ENCODE measurements around the gene CCDC179.

Gene CCDC179

GRCh38 chr11:22898036-22898435 is 37.8 kb upstream of the CCDC179 start (continued):
- no peak for TF ChIP-seq PATZ1 (CRISPR knock-in tag; IDR thresholded peaks at IDR 0.05; ENCODE audit: borderline replicate concordance)
- no peak for TF ChIP-seq ZNF565 (CRISPR knock-in tag; conservative IDR thresholded peaks at IDR 0.05; ENCODE audit: low read depth)
- TF ChIP-seq BACH2 (CRISPR knock-in tag; IDR thresholded peaks at IDR 0.05; ENCODE audit: borderline replicate concordance), result no peak
- TF ChIP-seq RARB (CRISPR knock-in tag; IDR thresholded peaks at IDR 0.05), result no peak

GRCh38 chr11:22890227-22890626 is 30.0 kb upstream of the CCDC179 start:
- TF ChIP-seq ISL1 (CRISPR knock-in tag; IDR thresholded peaks at IDR 0.05) (no peak), RARB (CRISPR knock-in tag; IDR thresholded peaks at IDR 0.05) (no peak), OSR1 (CRISPR knock-in tag; IDR thresholded peaks at IDR 0.05) (no peak), ESRRG (CRISPR knock-in tag; IDR thresholded peaks at IDR 0.05) (no peak)
- ATAC-seq, result no peak

DNA sequence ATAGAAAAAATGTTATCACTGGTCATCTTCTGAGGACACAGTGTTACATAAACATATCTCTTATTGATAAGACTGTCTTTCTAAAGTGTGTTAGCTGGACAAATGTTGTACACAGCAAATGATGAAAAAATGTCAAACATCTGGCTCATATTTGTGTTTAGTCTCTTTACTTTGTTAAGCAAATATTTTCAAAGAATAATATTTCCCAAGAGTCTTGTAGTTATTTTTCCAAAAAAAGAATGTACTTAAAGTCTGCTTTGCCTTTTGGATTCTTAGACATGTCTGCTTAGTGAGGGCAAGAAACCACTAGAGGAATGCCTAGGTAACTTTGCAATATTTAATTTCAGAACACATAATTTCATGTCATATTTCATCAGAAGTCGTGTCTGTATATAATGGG is 23.9 kb upstream of the CCDC179 start:
- TF ChIP-seq SNAI2 (CRISPR knock-in tag; IDR thresholded peaks at IDR 0.05) (no peak), ESRRG (CRISPR knock-in tag; IDR thresholded peaks at IDR 0.05) (no peak), TSHZ2 (CRISPR knock-in tag; IDR thresholded peaks at IDR 0.05) (no peak), POU6F1 (CRISPR knock-in tag; IDR thresholded peaks at IDR 0.05; ENCODE audit: borderline replicate concordance, low read depth) (no peak), ZNF8 (CRISPR knock-in tag; IDR thresholded peaks at IDR 0.05) (no peak)
- TF ChIP-seq, protein P1, sequence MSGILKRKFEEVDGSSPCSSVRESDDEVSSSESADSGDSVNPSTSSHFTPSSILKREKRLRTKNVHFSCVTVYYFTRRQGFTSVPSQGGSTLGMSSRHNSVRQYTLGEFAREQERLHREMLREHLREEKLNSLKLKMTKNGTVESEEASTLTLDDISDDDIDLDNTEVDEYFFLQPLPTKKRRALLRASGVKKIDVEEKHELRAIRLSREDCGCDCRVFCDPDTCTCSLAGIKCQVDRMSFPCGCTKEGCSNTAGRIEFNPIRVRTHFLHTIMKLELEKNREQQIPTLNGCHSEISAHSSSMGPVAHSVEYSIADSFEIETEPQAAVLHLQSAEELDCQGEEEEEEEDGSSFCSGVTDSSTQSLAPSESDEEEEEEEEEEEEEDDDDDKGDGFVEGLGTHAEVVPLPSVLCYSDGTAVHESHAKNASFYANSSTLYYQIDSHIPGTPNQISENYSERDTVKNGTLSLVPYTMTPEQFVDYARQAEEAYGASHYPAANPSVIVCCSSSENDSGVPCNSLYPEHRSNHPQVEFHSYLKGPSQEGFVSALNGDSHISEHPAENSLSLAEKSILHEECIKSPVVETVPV (CRISPR knock-in tag; IDR thresholded peaks at IDR 0.05), result no peak
- no peak for ATAC-seq

- peak; percentile 48; the same call in 2 of the 3 replicates for ATAC-seq
- no peak for TF ChIP-seq BACH2 (CRISPR knock-in tag; IDR thresholded peaks at IDR 0.05; ENCODE audit: borderline replicate concordance)
- TF ChIP-seq ZNF565 (CRISPR knock-in tag; conservative IDR thresholded peaks at IDR 0.05; ENCODE audit: low read depth), result no peak
- TF ChIP-seq ZNF70 (CRISPR knock-in tag; IDR thresholded peaks at IDR 0.05), result no peak
- TF ChIP-seq TOX (CRISPR knock-in tag; IDR thresholded peaks at IDR 0.05; ENCODE audit: borderline replicate concordance), result no peak
- TF ChIP-seq ZFP30 (CRISPR knock-in tag; IDR thresholded peaks at IDR 0.05), result no peak
- no peak for TF ChIP-seq ZNF8 (CRISPR knock-in tag; IDR thresholded peaks at IDR 0.05)
- no peak for TF ChIP-seq ISL1 (CRISPR knock-in tag; IDR thresholded peaks at IDR 0.05)
- no peak for TF ChIP-seq TCF4 (CRISPR knock-in tag; IDR thresholded peaks at IDR 0.05; ENCODE audit: borderline replicate concordance)
- no peak for TF ChIP-seq CSDC2 (CRISPR knock-in tag; IDR thresholded peaks at IDR 0.05)
- TF ChIP-seq ESRRG (CRISPR knock-in tag; IDR thresholded peaks at IDR 0.05), result no peak
- no peak for TF ChIP-seq GLIS3 (CRISPR knock-in tag; IDR thresholded peaks at IDR 0.05)
- TF ChIP-seq OSR1 (CRISPR knock-in tag; IDR thresholded peaks at IDR 0.05), result no peak
- TF ChIP-seq POU6F1 (CRISPR knock-in tag; IDR thresholded peaks at IDR 0.05; ENCODE audit: borderline replicate concordance, low read depth), result no peak
- no peak for TF ChIP-seq ARNTL (CRISPR knock-in tag; IDR thresholded peaks at IDR 0.05; ENCODE audit: borderline replicate concordance, low read depth)
- no peak for TF ChIP-seq PPARA (CRISPR knock-in tag; IDR thresholded peaks at IDR 0.05; ENCODE audit: borderline replicate concordance)
- TF ChIP-seq, protein P2, sequence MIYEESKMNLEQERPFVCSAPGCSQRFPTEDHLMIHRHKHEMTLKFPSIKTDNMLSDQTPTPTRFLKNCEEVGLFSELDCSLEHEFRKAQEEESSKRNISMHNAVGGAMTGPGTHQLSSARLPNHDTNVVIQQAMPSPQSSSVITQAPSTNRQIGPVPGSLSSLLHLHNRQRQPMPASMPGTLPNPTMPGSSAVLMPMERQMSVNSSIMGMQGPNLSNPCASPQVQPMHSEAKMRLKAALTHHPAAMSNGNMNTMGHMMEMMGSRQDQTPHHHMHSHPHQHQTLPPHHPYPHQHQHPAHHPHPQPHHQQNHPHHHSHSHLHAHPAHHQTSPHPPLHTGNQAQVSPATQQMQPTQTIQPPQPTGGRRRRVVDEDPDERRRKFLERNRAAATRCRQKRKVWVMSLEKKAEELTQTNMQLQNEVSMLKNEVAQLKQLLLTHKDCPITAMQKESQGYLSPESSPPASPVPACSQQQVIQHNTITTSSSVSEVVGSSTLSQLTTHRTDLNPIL (CRISPR knock-in tag; IDR thresholded peaks at IDR 0.05; ENCODE audit: low read depth), result no peak
- TF ChIP-seq, protein P1 (CRISPR knock-in tag; IDR thresholded peaks at IDR 0.05), result no peak
- TF ChIP-seq PATZ1 (CRISPR knock-in tag; IDR thresholded peaks at IDR 0.05; ENCODE audit: borderline replicate concordance), result no peak
- TF ChIP-seq ZFP3 (CRISPR knock-in tag; IDR thresholded peaks at IDR 0.05), result no peak
These were observed 19.4 kb upstream of the CCDC179 start for GRCh38 chr11:22879630-22880029.

All from SK-N-SH treated with all-trans-retinoic acid at 6 μM for 48 hours (cell line).